C4-2B (cell line): ENCODE data around the gene KLHDC8A.

Experiments
- CTCF ChIP-seq: fragments of 450-650 bp; conservative IDR thresholded peaks from 2 replicates; pipeline ENCODE4 v1.5.1; 2017; ENCODE audit warnings: mild to moderate bottlenecking
- ZFX ChIP-seq: fragments of 450-650 bp; IDR thresholded peaks from 2 replicates; pipeline ENCODE4 v1.6.1; 2017

- TF ChIP-seq CTCF (no peak), ZFX (no peak)
Observed at GRCh38 chr1:205387845-205388244, 31.1 kb upstream of the KLHDC8A start.
